ENCODE measurements around the gene GTF3C1.
"Not testable (repeated sequence)": the region's sequence is repeated elsewhere in the genome, so short reads cannot be mapped to it uniquely, and the experiment has no call there.

Gene GTF3C1

DNA sequence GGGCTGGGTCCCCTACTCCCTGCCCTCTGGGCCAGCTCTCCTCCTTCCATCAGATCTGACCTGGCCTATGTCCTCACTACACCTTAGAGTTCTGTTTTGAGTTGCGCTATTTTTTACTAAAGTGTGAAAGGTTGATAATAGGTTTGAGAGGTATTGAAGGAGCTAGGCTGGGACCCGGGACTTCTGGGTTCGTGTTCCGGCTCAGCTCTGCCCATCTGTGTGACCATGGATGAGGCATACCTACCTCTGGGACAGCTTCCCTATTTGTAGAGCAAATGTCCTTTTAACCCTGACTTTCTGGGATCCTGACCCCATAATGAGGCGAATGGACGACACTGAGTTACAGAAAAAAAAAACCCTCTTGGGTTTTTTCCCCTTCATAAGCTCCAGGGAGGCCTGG is 111.8 kb downstream of the GTF3C1 start:
- TF ChIP-seq CSRNP3 (CRISPR knock-in tag; IDR thresholded peaks at IDR 0.05) (no peak), ZNF565 (CRISPR knock-in tag; conservative IDR thresholded peaks at IDR 0.05; ENCODE audit: low read depth) (no peak), GLIS3 (CRISPR knock-in tag; IDR thresholded peaks at IDR 0.05) (no peak)
- no peak for ATAC-seq

- TF ChIP-seq ZNF565 (CRISPR knock-in tag; conservative IDR thresholded peaks at IDR 0.05; ENCODE audit: low read depth): no peak
- no peak for TF ChIP-seq ESRRG (CRISPR knock-in tag; IDR thresholded peaks at IDR 0.05)
- TF ChIP-seq, protein P1, sequence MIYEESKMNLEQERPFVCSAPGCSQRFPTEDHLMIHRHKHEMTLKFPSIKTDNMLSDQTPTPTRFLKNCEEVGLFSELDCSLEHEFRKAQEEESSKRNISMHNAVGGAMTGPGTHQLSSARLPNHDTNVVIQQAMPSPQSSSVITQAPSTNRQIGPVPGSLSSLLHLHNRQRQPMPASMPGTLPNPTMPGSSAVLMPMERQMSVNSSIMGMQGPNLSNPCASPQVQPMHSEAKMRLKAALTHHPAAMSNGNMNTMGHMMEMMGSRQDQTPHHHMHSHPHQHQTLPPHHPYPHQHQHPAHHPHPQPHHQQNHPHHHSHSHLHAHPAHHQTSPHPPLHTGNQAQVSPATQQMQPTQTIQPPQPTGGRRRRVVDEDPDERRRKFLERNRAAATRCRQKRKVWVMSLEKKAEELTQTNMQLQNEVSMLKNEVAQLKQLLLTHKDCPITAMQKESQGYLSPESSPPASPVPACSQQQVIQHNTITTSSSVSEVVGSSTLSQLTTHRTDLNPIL (CRISPR knock-in tag; IDR thresholded peaks at IDR 0.05; ENCODE audit: low read depth): no peak
- no peak for TF ChIP-seq OSR1 (CRISPR knock-in tag; IDR thresholded peaks at IDR 0.05)
- no peak for ATAC-seq
Observed at GRCh38 chr16:27436921-27437650, 112.6 kb downstream of the GTF3C1 start.

GRCh38 chr16:27436065-27436464 is 113.6 kb downstream of the GTF3C1 start:
- ATAC-seq: no peak
- no peak for TF ChIP-seq TOX (CRISPR knock-in tag; IDR thresholded peaks at IDR 0.05; ENCODE audit: borderline replicate concordance)
- TF ChIP-seq RARB (CRISPR knock-in tag; IDR thresholded peaks at IDR 0.05): no peak
- TF ChIP-seq PPARA (CRISPR knock-in tag; IDR thresholded peaks at IDR 0.05; ENCODE audit: borderline replicate concordance): no peak
- TF ChIP-seq CSRNP3 (CRISPR knock-in tag; IDR thresholded peaks at IDR 0.05): no peak
- TF ChIP-seq CSDC2 (CRISPR knock-in tag; IDR thresholded peaks at IDR 0.05): no peak
- TF ChIP-seq, protein P1 (CRISPR knock-in tag; IDR thresholded peaks at IDR 0.05; ENCODE audit: low read depth): no peak
- no peak for TF ChIP-seq ESRRG (CRISPR knock-in tag; IDR thresholded peaks at IDR 0.05)
- TF ChIP-seq ZNF8 (CRISPR knock-in tag; IDR thresholded peaks at IDR 0.05): no peak
- no peak for TF ChIP-seq ZFP3 (CRISPR knock-in tag; IDR thresholded peaks at IDR 0.05)
- TF ChIP-seq GLIS3 (CRISPR knock-in tag; IDR thresholded peaks at IDR 0.05): no peak
- TF ChIP-seq ISL1 (CRISPR knock-in tag; IDR thresholded peaks at IDR 0.05): no peak
- TF ChIP-seq, protein P2, sequence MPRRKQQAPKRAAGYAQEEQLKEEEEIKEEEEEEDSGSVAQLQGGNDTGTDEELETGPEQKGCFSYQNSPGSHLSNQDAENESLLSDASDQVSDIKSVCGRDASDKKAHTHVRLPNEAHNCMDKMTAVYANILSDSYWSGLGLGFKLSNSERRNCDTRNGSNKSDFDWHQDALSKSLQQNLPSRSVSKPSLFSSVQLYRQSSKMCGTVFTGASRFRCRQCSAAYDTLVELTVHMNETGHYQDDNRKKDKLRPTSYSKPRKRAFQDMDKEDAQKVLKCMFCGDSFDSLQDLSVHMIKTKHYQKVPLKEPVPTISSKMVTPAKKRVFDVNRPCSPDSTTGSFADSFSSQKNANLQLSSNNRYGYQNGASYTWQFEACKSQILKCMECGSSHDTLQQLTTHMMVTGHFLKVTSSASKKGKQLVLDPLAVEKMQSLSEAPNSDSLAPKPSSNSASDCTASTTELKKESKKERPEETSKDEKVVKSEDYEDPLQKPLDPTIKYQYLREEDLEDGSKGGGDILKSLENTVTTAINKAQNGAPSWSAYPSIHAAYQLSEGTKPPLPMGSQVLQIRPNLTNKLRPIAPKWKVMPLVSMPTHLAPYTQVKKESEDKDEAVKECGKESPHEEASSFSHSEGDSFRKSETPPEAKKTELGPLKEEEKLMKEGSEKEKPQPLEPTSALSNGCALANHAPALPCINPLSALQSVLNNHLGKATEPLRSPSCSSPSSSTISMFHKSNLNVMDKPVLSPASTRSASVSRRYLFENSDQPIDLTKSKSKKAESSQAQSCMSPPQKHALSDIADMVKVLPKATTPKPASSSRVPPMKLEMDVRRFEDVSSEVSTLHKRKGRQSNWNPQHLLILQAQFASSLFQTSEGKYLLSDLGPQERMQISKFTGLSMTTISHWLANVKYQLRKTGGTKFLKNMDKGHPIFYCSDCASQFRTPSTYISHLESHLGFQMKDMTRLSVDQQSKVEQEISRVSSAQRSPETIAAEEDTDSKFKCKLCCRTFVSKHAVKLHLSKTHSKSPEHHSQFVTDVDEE (CRISPR knock-in tag; IDR thresholded peaks at IDR 0.05): no peak

DNA sequence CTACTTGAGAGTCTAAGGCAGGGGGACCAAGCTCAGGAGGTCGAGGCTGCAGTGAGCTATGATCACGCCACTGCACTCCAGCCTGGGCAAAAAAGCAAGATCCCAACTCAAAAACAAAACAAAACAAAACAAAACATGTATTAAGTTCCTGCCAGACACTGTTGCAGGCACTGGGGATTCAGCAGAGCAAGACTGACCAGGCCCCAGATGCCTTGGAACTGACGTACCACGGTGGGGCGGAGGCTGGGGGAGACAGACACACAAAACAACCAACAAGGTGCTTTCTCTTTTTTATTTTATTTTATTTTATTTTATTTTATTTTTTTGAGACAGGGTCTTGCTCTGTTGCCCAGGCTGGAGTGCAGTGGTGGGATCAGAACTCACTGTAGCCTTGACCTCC is 114.6 kb downstream of the GTF3C1 start:
- ATAC-seq: not testable (repeated sequence)

DNA sequence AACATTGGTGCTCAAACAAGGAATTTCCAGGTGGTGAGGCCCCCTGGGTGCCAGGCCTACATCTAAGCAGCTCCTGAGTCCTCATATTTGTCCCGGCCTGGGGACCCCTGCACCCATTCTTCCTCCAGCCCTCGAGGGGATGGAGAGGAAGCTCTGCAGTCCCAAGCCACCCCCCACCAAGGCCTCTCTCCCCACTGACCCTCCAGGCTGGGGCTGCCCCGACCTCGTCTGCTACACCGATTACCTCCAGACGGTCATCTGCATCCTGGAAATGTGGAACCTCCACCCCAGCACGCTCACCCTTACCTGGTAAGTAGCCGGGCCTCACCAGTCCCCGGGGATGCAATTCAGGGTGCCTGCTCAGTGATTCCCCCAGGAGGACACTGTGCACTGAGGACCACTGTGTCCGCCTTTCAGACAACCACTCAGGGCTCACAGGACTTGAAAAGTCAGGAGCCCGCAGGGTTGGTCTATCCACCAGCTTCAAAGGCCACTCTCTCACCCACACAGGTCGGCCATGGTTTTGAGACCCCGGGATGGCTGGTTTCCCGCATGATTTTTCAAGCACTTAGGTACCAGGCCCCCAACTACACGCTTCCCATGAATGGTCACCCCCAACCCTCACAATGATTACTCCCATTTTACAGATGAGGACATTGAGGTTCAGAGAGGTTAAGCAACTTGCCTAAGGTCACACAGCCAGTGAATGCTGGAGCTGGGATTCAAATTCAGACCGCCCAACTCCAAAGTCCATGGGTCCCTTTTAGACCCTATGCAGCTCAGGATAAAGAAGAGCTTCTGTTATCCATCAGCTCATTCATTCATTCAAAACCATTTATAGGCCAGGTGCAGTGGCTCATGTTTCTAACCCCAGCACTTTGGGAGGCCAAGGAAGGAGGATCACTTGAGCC is 115.3 kb downstream of the GTF3C1 start:
- ATAC-seq: no peak
- TF ChIP-seq ESRRG (CRISPR knock-in tag; IDR thresholded peaks at IDR 0.05) (no peak), BACH2 (CRISPR knock-in tag; IDR thresholded peaks at IDR 0.05; ENCODE audit: borderline replicate concordance) (no peak), GLIS3 (CRISPR knock-in tag; IDR thresholded peaks at IDR 0.05) (no peak), ARNTL (CRISPR knock-in tag; IDR thresholded peaks at IDR 0.05; ENCODE audit: borderline replicate concordance, low read depth) (no peak), OSR1 (CRISPR knock-in tag; IDR thresholded peaks at IDR 0.05) (no peak), TCF4 (CRISPR knock-in tag; IDR thresholded peaks at IDR 0.05; ENCODE audit: borderline replicate concordance) (no peak), ZNF70 (CRISPR knock-in tag; IDR thresholded peaks at IDR 0.05) (no peak), ZNF8 (CRISPR knock-in tag; IDR thresholded peaks at IDR 0.05) (no peak), CSDC2 (CRISPR knock-in tag; IDR thresholded peaks at IDR 0.05) (no peak), ZFP3 (CRISPR knock-in tag; IDR thresholded peaks at IDR 0.05) (no peak)
- TF ChIP-seq, protein P2 (CRISPR knock-in tag; IDR thresholded peaks at IDR 0.05): no peak
